ENCODE measurements around the gene UGT1A10.

UGT1A10 gene

DNA sequence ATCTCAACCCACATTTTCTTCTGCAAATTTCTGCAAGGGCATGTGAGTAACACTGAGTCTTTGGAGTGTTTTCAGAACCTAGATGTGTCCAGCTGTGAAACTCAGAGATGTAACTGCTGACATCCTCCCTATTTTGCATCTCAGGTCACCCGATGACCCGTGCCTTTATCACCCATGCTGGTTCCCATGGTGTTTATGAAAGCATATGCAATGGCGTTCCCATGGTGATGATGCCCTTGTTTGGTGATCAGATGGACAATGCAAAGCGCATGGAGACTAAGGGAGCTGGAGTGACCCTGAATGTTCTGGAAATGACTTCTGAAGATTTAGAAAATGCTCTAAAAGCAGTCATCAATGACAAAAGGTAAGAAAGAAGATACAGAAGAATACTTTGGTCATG lies 131.8 kb downstream of the UGT1A10 start:
- H3K4me1 ChIP-seq (ENCODE audit: control extremely low read depth in 1 of 4, control insufficient read depth in 4 of 4, insufficient read depth in 4 of 4, low read length in 3 of 4), result no peaks in the 10 kb centered on the region
- no peaks in the 10 kb centered on the region for H3K36me3 ChIP-seq (ENCODE audit: control insufficient read depth in 4 of 4, insufficient read depth in 4 of 4, low read length in 3 of 4)
- H3K27ac ChIP-seq (ENCODE audit: insufficient read depth in 1 of 2, low read depth in 1 of 2, low read length in 2 of 2, poor library complexity in 1 of 2, severe bottlenecking in 2 of 2), result no peak overlapping the region
- WGBS (ENCODE audit: insufficient coverage), result 80% methylated on average over 4 of the region's 4 CpGs
- CTCF ChIA-PET, result no interaction called here
- POLR2A ChIA-PET, result no interaction called here
- H3K9me3 ChIP-seq (ENCODE audit: control extremely low read depth in 1 of 5, control insufficient read depth in 4 of 5, insufficient read depth in 2 of 5, low read depth in 1 of 5, low read length in 4 of 5), result no peaks in the 10 kb centered on the region
- DNase-seq, result no peak
- H3K4me3 ChIP-seq (ENCODE audit: control insufficient read depth in 1 of 7, extremely low read depth in 1 of 7, insufficient read depth in 4 of 7, low read depth in 2 of 7, low read length in 6 of 7), result no peak overlapping the region
- peaks cover 0 to 24% (median 8%) of the 10 kb centered on the region in 5 experiments for H3K27me3 ChIP-seq (replicated peaks in 2 of 5; ENCODE audit: control insufficient read depth in 4 of 5, insufficient read depth in 5 of 5, low read length in 4 of 5)

DNA sequence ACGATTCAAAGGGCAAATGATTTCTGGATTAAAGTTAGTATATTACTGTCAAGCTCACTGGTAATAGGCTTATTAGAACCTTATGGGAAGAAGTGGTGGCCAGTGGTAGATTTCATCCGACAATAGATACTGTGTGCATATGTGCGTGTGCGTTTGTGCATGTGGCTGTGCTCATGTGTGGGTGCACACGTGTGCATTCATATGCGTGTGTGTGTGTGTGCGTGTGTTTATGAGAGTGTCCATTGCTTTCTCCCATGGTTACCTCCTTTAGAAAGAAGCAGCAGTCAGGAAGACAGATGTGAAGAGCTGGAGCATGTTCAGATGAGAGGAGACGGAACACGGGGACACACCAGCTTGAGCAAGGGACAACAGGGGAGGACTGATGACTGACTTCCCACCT lies 133.0 kb downstream of the UGT1A10 start:
- Histone ChIP-seq H3K27ac (ENCODE audit: insufficient read depth in 1 of 2, low read depth in 1 of 2, low read length in 2 of 2, poor library complexity in 1 of 2, severe bottlenecking in 2 of 2) (no peak overlapping the region), H3K36me3 (ENCODE audit: control insufficient read depth in 4 of 4, insufficient read depth in 4 of 4, low read length in 3 of 4) (no peaks in the 10 kb centered on the region), H3K4me3 (ENCODE audit: control insufficient read depth in 1 of 7, extremely low read depth in 1 of 7, insufficient read depth in 4 of 7, low read depth in 2 of 7, low read length in 6 of 7) (no peak overlapping the region), H3K4me1 (ENCODE audit: control extremely low read depth in 1 of 4, control insufficient read depth in 4 of 4, insufficient read depth in 4 of 4, low read length in 3 of 4) (no peaks in the 10 kb centered on the region), H3K9me3 (ENCODE audit: control extremely low read depth in 1 of 5, control insufficient read depth in 4 of 5, insufficient read depth in 2 of 5, low read depth in 1 of 5, low read length in 4 of 5) (no peaks in the 10 kb centered on the region), H3K27me3 (replicated peaks in 2 of 5; ENCODE audit: control insufficient read depth in 4 of 5, insufficient read depth in 5 of 5, low read length in 4 of 5) (peaks cover 0 to 17% (median 4%) of the 10 kb centered on the region in 5 experiments)
- WGBS (ENCODE audit: insufficient coverage), result 91% methylated on average over 7 of the region's 9 CpGs
- no peak for DNase-seq
- ChIA-PET POLR2A (no interaction called here), CTCF (no interaction called here)

DNA sequence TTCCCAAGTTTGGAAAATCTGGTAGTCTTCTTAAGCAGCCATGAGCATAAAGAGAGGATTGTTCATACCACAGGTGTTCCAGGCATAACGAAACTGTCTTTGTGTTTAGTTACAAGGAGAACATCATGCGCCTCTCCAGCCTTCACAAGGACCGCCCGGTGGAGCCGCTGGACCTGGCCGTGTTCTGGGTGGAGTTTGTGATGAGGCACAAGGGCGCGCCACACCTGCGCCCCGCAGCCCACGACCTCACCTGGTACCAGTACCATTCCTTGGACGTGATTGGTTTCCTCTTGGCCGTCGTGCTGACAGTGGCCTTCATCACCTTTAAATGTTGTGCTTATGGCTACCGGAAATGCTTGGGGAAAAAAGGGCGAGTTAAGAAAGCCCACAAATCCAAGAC lies 135.9 kb downstream of the UGT1A10 start:
- 95% methylated on average over 10 of the region's 16 CpGs for WGBS (ENCODE audit: insufficient coverage)
- Histone ChIP-seq H3K36me3 (ENCODE audit: control insufficient read depth in 4 of 4, insufficient read depth in 4 of 4, low read length in 3 of 4) (no peaks in the 10 kb centered on the region), H3K4me3 (ENCODE audit: control insufficient read depth in 1 of 7, extremely low read depth in 1 of 7, insufficient read depth in 4 of 7, low read depth in 2 of 7, low read length in 6 of 7) (no peak overlapping the region), H3K4me1 (ENCODE audit: control extremely low read depth in 1 of 4, control insufficient read depth in 4 of 4, insufficient read depth in 4 of 4, low read length in 3 of 4) (no peaks in the 10 kb centered on the region), H3K27ac (ENCODE audit: insufficient read depth in 1 of 2, low read depth in 1 of 2, low read length in 2 of 2, poor library complexity in 1 of 2, severe bottlenecking in 2 of 2) (no peak overlapping the region), H3K9me3 (ENCODE audit: control extremely low read depth in 1 of 5, control insufficient read depth in 4 of 5, insufficient read depth in 2 of 5, low read depth in 1 of 5, low read length in 4 of 5) (peaks cover 0 to 8% (median 2%) of the 10 kb centered on the region in 5 experiments), H3K27me3 (replicated peaks in 2 of 5; ENCODE audit: control insufficient read depth in 4 of 5, insufficient read depth in 5 of 5, low read length in 4 of 5) (peaks cover 0 to 5% (median 2%) of the 10 kb centered on the region in 5 experiments)
- POLR2A ChIA-PET, result no interaction called here
- DNase-seq, result no peak
- CTCF ChIA-PET, result no interaction called here

DNA sequence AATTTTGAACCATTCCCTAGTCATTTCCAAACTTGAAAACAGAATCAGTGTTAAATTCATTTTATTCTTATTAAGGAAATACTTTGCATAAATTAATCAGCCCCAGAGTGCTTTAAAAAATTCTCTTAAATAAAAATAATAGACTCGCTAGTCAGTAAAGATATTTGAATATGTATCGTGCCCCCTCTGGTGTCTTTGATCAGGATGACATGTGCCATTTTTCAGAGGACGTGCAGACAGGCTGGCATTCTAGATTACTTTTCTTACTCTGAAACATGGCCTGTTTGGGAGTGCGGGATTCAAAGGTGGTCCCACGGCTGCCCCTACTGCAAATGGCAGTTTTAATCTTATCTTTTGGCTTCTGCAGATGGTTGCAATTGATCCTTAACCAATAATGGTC lies 136.3 kb downstream of the UGT1A10 start:
- peaks cover 0 to 5% (median 2%) of the 10 kb centered on the region in 5 experiments for H3K27me3 ChIP-seq (replicated peaks in 2 of 5; ENCODE audit: control insufficient read depth in 4 of 5, insufficient read depth in 5 of 5, low read length in 4 of 5)
- WGBS (ENCODE audit: insufficient coverage), result 77% methylated on average over 5 of the region's 5 CpGs
- no peaks in the 10 kb centered on the region for H3K4me1 ChIP-seq (ENCODE audit: control extremely low read depth in 1 of 4, control insufficient read depth in 4 of 4, insufficient read depth in 4 of 4, low read length in 3 of 4)
- H3K9me3 ChIP-seq (ENCODE audit: control extremely low read depth in 1 of 5, control insufficient read depth in 4 of 5, insufficient read depth in 2 of 5, low read depth in 1 of 5, low read length in 4 of 5), result peaks cover 0 to 11% (median 2%) of the 10 kb centered on the region in 5 experiments
- ChIA-PET POLR2A (no interaction called here), CTCF (no interaction called here)
- no peak overlapping the region for H3K4me3 ChIP-seq (ENCODE audit: control insufficient read depth in 1 of 7, extremely low read depth in 1 of 7, insufficient read depth in 4 of 7, low read depth in 2 of 7, low read length in 6 of 7)
- no peak overlapping the region for H3K27ac ChIP-seq (ENCODE audit: insufficient read depth in 1 of 2, low read depth in 1 of 2, low read length in 2 of 2, poor library complexity in 1 of 2, severe bottlenecking in 2 of 2)
- no peak for DNase-seq
- H3K36me3 ChIP-seq (ENCODE audit: control insufficient read depth in 4 of 4, insufficient read depth in 4 of 4, low read length in 3 of 4), result no peaks in the 10 kb centered on the region

DNA sequence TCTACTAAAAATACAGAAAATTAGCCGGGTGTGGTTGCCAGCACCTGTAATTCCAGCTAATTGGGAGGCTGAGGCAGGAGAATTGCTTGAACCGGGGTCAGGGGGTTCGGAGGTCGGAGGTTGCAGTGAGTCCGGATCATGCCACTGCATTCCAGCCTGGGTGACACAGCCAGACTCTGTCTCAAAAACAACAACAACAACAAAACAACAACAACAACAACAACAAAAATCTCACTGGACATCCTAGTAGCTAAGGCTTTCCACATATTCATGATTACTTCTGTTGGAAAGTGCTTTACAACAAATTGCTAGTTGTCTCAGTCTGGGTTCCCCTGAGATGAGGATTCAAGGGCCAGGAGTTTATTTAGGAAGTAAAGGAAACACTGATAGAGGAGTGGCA lies 137.6 kb downstream of the UGT1A10 start:
- WGBS (ENCODE audit: insufficient coverage), result 100% methylated on average over 1 of the region's 5 CpGs
- DNase-seq, result no peak
- CTCF ChIA-PET, result no interaction called here
- POLR2A ChIA-PET, result no interaction called here
- Histone ChIP-seq H3K27ac (ENCODE audit: insufficient read depth in 1 of 2, low read depth in 1 of 2, low read length in 2 of 2, poor library complexity in 1 of 2, severe bottlenecking in 2 of 2) (no peak overlapping the region), H3K4me1 (ENCODE audit: control extremely low read depth in 1 of 4, control insufficient read depth in 4 of 4, insufficient read depth in 4 of 4, low read length in 3 of 4) (no peaks in the 10 kb centered on the region), H3K9me3 (ENCODE audit: control extremely low read depth in 1 of 5, control insufficient read depth in 4 of 5, insufficient read depth in 2 of 5, low read depth in 1 of 5, low read length in 4 of 5) (peaks cover 0 to 11% (median 2%) of the 10 kb centered on the region in 5 experiments), H3K36me3 (ENCODE audit: control insufficient read depth in 4 of 4, insufficient read depth in 4 of 4, low read length in 3 of 4) (no peaks in the 10 kb centered on the region), H3K4me3 (ENCODE audit: control insufficient read depth in 1 of 7, extremely low read depth in 1 of 7, insufficient read depth in 4 of 7, low read depth in 2 of 7, low read length in 6 of 7) (no peak overlapping the region), H3K27me3 (replicated peaks in 2 of 5; ENCODE audit: control insufficient read depth in 4 of 5, insufficient read depth in 5 of 5, low read length in 4 of 5) (peaks cover 0 to 7% (median 2%) of the 10 kb centered on the region in 5 experiments)

DNA sequence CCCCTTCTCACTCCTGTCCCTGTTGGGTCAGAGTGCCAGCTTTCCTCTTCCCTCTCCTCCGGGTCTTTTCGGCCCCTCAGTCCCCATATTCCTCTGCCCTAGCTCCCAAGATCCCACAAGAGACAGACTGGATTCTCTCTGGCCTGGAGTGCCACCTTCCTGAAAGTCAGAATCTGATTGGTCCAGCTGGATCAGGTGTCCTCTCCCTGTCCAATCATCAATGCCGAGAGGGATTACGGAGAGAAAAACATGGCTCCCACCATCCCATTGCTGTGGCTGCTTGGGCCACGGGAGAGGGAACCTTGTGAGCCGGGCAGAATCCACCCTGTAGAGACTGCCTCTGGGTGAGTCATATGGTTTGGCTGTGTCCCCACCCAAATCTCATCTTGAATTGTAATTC lies 139.2 kb downstream of the UGT1A10 start:
- ChIA-PET CTCF (no interaction called here), POLR2A (no interaction called here)
- H3K4me3 ChIP-seq (ENCODE audit: control insufficient read depth in 1 of 7, extremely low read depth in 1 of 7, insufficient read depth in 4 of 7, low read depth in 2 of 7, low read length in 6 of 7), result no peak overlapping the region
- DNase-seq, result no peak
- peaks cover 0 to 14% (median 2%) of the 10 kb centered on the region in 5 experiments for H3K9me3 ChIP-seq (ENCODE audit: control extremely low read depth in 1 of 5, control insufficient read depth in 4 of 5, insufficient read depth in 2 of 5, low read depth in 1 of 5, low read length in 4 of 5)
- peaks cover 0 to 7% (median 2%) of the 10 kb centered on the region in 5 experiments for H3K27me3 ChIP-seq (replicated peaks in 2 of 5; ENCODE audit: control insufficient read depth in 4 of 5, insufficient read depth in 5 of 5, low read length in 4 of 5)
- no peaks in the 10 kb centered on the region for H3K36me3 ChIP-seq (ENCODE audit: control insufficient read depth in 4 of 4, insufficient read depth in 4 of 4, low read length in 3 of 4)
- H3K4me1 ChIP-seq (ENCODE audit: control extremely low read depth in 1 of 4, control insufficient read depth in 4 of 4, insufficient read depth in 4 of 4, low read length in 3 of 4), result no peaks in the 10 kb centered on the region
- H3K27ac ChIP-seq (ENCODE audit: insufficient read depth in 1 of 2, low read depth in 1 of 2, low read length in 2 of 2, poor library complexity in 1 of 2, severe bottlenecking in 2 of 2), result no peak overlapping the region
- WGBS (ENCODE audit: insufficient coverage), result 94% methylated on average over 5 of the region's 6 CpGs

DNA sequence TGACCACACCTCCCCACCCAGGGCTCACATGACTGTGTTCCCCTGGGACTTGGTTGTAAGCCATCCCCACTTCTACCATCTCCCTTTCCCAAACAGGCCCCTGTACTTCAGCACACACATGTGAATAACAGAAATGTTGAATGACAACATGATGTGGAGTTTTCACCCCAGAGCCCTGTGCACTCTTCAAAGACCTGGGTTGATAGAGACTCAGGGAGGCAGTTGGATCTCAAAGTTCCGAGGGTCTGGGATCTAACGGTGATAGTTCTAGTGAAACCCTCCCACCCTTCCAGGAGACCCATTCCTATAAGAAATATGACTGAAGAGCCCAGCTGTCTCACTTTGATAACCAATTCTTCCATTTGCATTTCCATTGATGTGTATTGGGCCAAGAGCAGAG lies 141.8 kb downstream of the UGT1A10 start, which contains the start of gene MROH2A:
TSS of gene MROH2A (plus strand) at position 301 of the 400 bp plus-strand sequence. CDS start 1,029 bp downstream, outside the sequence.
- no peak within 1 kb of the TSS for H3K4me3 ChIP-seq (ENCODE audit: control insufficient read depth in 1 of 7, extremely low read depth in 1 of 7, insufficient read depth in 4 of 7, low read depth in 2 of 7, low read length in 6 of 7)
- H3K4me1 ChIP-seq (ENCODE audit: control extremely low read depth in 1 of 4, control insufficient read depth in 4 of 4, insufficient read depth in 4 of 4, low read length in 3 of 4), result no peaks in the 10 kb centered on the region
- no peaks in the 10 kb centered on the region for H3K36me3 ChIP-seq (ENCODE audit: control insufficient read depth in 4 of 4, insufficient read depth in 4 of 4, low read length in 3 of 4)
- POLR2A ChIA-PET, result no interaction called here
- no peak for DNase-seq
- WGBS (ENCODE audit: insufficient coverage), result 100% methylated on average over 1 of the region's 2 CpGs
- peaks cover 0 to 14% (median 2%) of the 10 kb centered on the region in 5 experiments for H3K9me3 ChIP-seq (ENCODE audit: control extremely low read depth in 1 of 5, control insufficient read depth in 4 of 5, insufficient read depth in 2 of 5, low read depth in 1 of 5, low read length in 4 of 5)
- CTCF ChIA-PET, result no interaction called here
- H3K27ac ChIP-seq (ENCODE audit: insufficient read depth in 1 of 2, low read depth in 1 of 2, low read length in 2 of 2, poor library complexity in 1 of 2, severe bottlenecking in 2 of 2), result no peak within 1 kb of the TSS
- peaks cover 0 to 3% (median 0%) of the 10 kb centered on the region in 5 experiments for H3K27me3 ChIP-seq (replicated peaks in 2 of 5; ENCODE audit: control insufficient read depth in 4 of 5, insufficient read depth in 5 of 5, low read length in 4 of 5)

Measured in common myeloid progenitor, CD34-positive (primary cell).